OCI-LY1 (cell line): ENCODE data around the gene PRRC2B.

Experiments
- H2AFZ ChIP-seq: fragments of 200-600 bp; sonication (generic), shearing (Covaris generic); 2 replicates; pipeline ENCODE4 v1.6.0; 2014; ENCODE audit warnings: antibody characterized with exemption, mild to moderate bottlenecking, low read length
- H3F3A ChIP-seq: fragments of 200-600 bp; sonication (generic), shearing (Covaris generic); 2 replicates; pipeline ENCODE4 v1.6.0; 2014; ENCODE audit warnings: mild to moderate bottlenecking, antibody characterized with exemption, low read length, moderate library complexity; ENCODE audit not compliant: insufficient read depth
- H3K27ac ChIP-seq: fragments of 200-600 bp; sonication (generic); 2 replicates; pipeline ENCODE4 v1.5.1; 2014; ENCODE audit warnings: low read length, mixed run types, mild to moderate bottlenecking, low read depth; ENCODE audit not compliant: poor library complexity, severe bottlenecking
- H3K27me3 ChIP-seq: fragments of 200-600 bp; sonication (generic); 2 replicates; pipeline ENCODE4 v1.6.0; 2014; ENCODE audit warnings: antibody characterized with exemption, mild to moderate bottlenecking, low read length, moderate library complexity; ENCODE audit not compliant: insufficient read depth
- H3K36me3 ChIP-seq: fragments of 200-600 bp; sonication (generic); 2 replicates; pipeline ENCODE4 v1.6.1; 2014; ENCODE audit warnings: mild to moderate bottlenecking, antibody characterized with exemption, low read length, moderate library complexity, mixed read lengths; ENCODE audit not compliant: insufficient read depth
- H3K4me1 ChIP-seq: fragments of 200-600 bp; sonication (generic); 2 replicates; pipeline ENCODE4 v1.5.1; 2014; ENCODE audit warnings: mild to moderate bottlenecking, low read length, moderate library complexity; ENCODE audit not compliant: insufficient read depth, severe bottlenecking
- H3K4me2 ChIP-seq: fragments of 200-600 bp; sonication (generic), shearing (Covaris generic); 2 replicates; pipeline ENCODE4 v1.6.1; 2014; ENCODE audit warnings: low read length
- H3K4me3 ChIP-seq: fragments of 200-600 bp; sonication (generic); 2 replicates; pipeline ENCODE4 v1.5.1; 2014; ENCODE audit warnings: low read length, low read depth, mild to moderate bottlenecking, mixed read lengths; ENCODE audit not compliant: poor library complexity, severe bottlenecking
- H3K79me2 ChIP-seq: fragments of 200-600 bp; shearing (Covaris generic); 2 replicates; pipeline ENCODE4 v1.6.1; 2016; ENCODE audit warnings: mixed run types, low read length, mixed read lengths; ENCODE audit not compliant: insufficient read depth
- H3K9ac ChIP-seq: fragments of 200-600 bp; sonication (generic), shearing (Covaris generic); 2 replicates; pipeline ENCODE4 v1.6.1; 2014; ENCODE audit warnings: mild to moderate bottlenecking, low read length, mixed read lengths
- H3K9me2 ChIP-seq: fragments of 200-600 bp; sonication (generic), shearing (Covaris generic); 2 replicates; pipeline ENCODE4 v1.6.1; 2014; ENCODE audit warnings: low read depth, mild to moderate bottlenecking, low read length, mixed read lengths
- H3K9me3 ChIP-seq: fragments of 200-600 bp; shearing (Covaris generic); 2 replicates; pipeline ENCODE4 v1.6.1; 2014; ENCODE audit warnings: low read length, mixed read lengths
- H4K20me1 ChIP-seq: fragments of 200-600 bp; sonication (generic), shearing (Covaris generic); 2 replicates; pipeline ENCODE4 v1.6.0; 2016; ENCODE audit warnings: mild to moderate bottlenecking, low read length; ENCODE audit not compliant: insufficient read depth
- CTCF ChIP-seq: fragments of 200-600 bp; sonication (generic), shearing (Covaris generic); IDR thresholded peaks from 2 replicates; pipeline ENCODE4 v1.5.1; 2017; ENCODE audit warnings: mild to moderate bottlenecking, antibody characterized with exemption, low read length, moderate library complexity, mixed read lengths
- EZH2 ChIP-seq: fragments of 200-600 bp; sonication (generic), shearing (Covaris generic); IDR thresholded peaks from 2 replicates; pipeline ENCODE4 v1.8.0; 2017; ENCODE audit warnings: borderline replicate concordance, mixed run types, mild to moderate bottlenecking, antibody characterized with exemption, low read length, moderate library complexity, mixed read lengths

Gene PRRC2B

GRCh38 chr9:131476777-131477345, 83.0 kb downstream of the PRRC2B start:
- no peak overlapping the region for H3K4me3 ChIP-seq
- no peak overlapping the region for H3K9ac ChIP-seq
- no peak for TF ChIP-seq CTCF
- TF ChIP-seq EZH2, result no peak
- no peaks in the 10 kb centered on the region for H4K20me1 ChIP-seq
- no peaks in the 10 kb centered on the region for H3K9me2 ChIP-seq
- no peak overlapping the region for H3K4me2 ChIP-seq
- no peak overlapping the region for H2AFZ ChIP-seq
- H3F3A ChIP-seq, result no peaks in the 10 kb centered on the region
- H3K4me1 ChIP-seq, result no peaks in the 10 kb centered on the region
- no peaks in the 10 kb centered on the region for H3K9me3 ChIP-seq
- H3K36me3 ChIP-seq, result peaks cover 93% of the 10 kb centered on the region
- H3K27ac ChIP-seq, result no peak overlapping the region
- H3K27me3 ChIP-seq, result no peaks in the 10 kb centered on the region
- no peaks in the 10 kb centered on the region for H3K79me2 ChIP-seq

GRCh38 chr9:131477367-131477766, 83.5 kb downstream of the PRRC2B start:
- no peak overlapping the region for H3K9ac ChIP-seq
- H3K9me3 ChIP-seq, result no peaks in the 10 kb centered on the region
- no peak overlapping the region for H3K4me3 ChIP-seq
- no peaks in the 10 kb centered on the region for H3K9me2 ChIP-seq
- no peak overlapping the region for H2AFZ ChIP-seq
- peaks cover 94% of the 10 kb centered on the region for H3K36me3 ChIP-seq
- no peak overlapping the region for H3K4me2 ChIP-seq
- TF ChIP-seq EZH2 (no peak), CTCF (no peak)
- no peaks in the 10 kb centered on the region for H3K27me3 ChIP-seq
- no peaks in the 10 kb centered on the region for H4K20me1 ChIP-seq
- peak overlapping the region; percentile 14 for H3K27ac ChIP-seq
- H3F3A ChIP-seq, result no peaks in the 10 kb centered on the region
- H3K79me2 ChIP-seq, result no peaks in the 10 kb centered on the region
- H3K4me1 ChIP-seq, result no peaks in the 10 kb centered on the region

- H4K20me1 ChIP-seq, result no peaks in the 10 kb centered on the region
- H3K79me2 ChIP-seq, result no peaks in the 10 kb centered on the region
- no peaks in the 10 kb centered on the region for H3F3A ChIP-seq
- H3K27me3 ChIP-seq, result no peaks in the 10 kb centered on the region
- no peak overlapping the region for H3K9ac ChIP-seq
- H3K4me2 ChIP-seq, result no peak overlapping the region
- TF ChIP-seq EZH2 (no peak), CTCF (no peak)
- peak overlapping the region; percentile 14 for H3K27ac ChIP-seq
- H3K4me1 ChIP-seq, result no peaks in the 10 kb centered on the region
- H2AFZ ChIP-seq, result no peak overlapping the region
- peaks cover 94% of the 10 kb centered on the region for H3K36me3 ChIP-seq
- H3K9me2 ChIP-seq, result no peaks in the 10 kb centered on the region
- no peak overlapping the region for H3K4me3 ChIP-seq
- H3K9me3 ChIP-seq, result no peaks in the 10 kb centered on the region
Measured at GRCh38 chr9:131477816-131478419, 84.0 kb downstream of the PRRC2B start.
